RWPE1 (cell line): ENCODE data around the gene VRK2.

Experiments used
- CTCF ChIA-PET: fragments of 350-600 bp; sonication (Branson Sonifier 250); formaldehyde crosslinking; extraction: SDS; loops from one replicate; lab custom pipeline; 2021; lab: Yijun Ruan, JAX
- POLR2A ChIA-PET: fragments of 400-600 bp; formaldehyde crosslinking; extraction: SDS; loops from one replicate; lab custom pipeline; 2020; ENCODE audit warnings: antibody characterized with exemption; ENCODE audit not compliant: low non-redundant PET; lab: Yijun Ruan, JAX
- DNase-seq: peaks from one replicate; pipeline ENCODE4 v3.0.0; 2012; ENCODE audit warnings: low spot score
- H3K27ac ChIP-seq: fragments of 450-650 bp; 2 replicates; pipeline ENCODE4 v1.5.1; 2017
- TF ChIP-seq, protein P1 (sequence below): fragments of 450-650 bp; conservative IDR thresholded peaks from 2 replicates; pipeline ENCODE4 v1.5.1; 2017; ENCODE audit warnings: low read depth, mild to moderate bottlenecking

VRK2 gene

DNA sequence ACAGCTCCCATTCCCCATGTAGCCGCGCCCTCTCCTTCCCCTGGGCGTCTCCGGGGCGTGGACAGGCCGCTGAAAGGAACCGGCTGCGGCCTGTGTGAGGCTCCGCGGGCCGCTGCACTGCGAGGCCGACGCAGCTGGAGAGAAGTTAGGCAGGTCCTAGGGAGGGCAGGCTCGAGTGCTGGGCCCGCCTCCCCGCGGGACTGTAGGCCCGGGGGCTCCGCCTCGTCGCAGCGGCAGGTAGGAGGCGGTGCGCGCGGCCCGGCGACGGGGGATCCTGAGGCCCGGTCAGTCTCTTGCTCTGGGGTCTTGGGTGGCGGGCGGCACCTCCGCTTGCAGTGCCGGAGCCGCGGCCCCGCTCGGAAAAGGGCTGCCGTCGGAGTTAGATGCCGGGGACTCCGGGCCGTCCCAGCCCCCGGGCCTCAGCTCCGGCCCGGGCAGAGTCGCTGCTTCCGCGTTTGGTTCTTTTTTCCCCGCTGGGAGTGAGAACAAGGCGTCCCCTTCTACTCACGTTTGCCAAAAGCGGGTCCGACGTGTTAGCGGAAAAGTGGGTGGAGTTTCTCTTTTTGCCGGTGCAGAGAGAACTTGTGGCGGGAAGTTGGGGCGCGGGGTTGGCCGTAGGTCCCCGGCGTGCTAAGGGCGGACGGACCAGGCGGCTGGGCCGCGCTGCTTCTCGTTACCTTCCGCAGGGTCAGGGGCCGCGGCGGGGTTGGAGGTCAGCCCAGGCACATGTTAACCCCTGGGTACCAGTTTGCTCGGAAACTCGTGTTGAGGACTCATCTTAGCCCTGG, at the start of gene VRK2:
VRK2 (plus strand) TSS at position 222 of the 788 bp plus-strand sequence. CDS start 2,026 bp downstream, outside the sequence.
- CTCF ChIA-PET = interaction anchor here (0.6 kb wide), 1 partner anchor 13 kb away, joined by 5 read pairs; no protein-coding TSS in a partner anchor
- peak within 1 kb of the TSS; percentile 98 for H3K27ac ChIP-seq

DNA sequence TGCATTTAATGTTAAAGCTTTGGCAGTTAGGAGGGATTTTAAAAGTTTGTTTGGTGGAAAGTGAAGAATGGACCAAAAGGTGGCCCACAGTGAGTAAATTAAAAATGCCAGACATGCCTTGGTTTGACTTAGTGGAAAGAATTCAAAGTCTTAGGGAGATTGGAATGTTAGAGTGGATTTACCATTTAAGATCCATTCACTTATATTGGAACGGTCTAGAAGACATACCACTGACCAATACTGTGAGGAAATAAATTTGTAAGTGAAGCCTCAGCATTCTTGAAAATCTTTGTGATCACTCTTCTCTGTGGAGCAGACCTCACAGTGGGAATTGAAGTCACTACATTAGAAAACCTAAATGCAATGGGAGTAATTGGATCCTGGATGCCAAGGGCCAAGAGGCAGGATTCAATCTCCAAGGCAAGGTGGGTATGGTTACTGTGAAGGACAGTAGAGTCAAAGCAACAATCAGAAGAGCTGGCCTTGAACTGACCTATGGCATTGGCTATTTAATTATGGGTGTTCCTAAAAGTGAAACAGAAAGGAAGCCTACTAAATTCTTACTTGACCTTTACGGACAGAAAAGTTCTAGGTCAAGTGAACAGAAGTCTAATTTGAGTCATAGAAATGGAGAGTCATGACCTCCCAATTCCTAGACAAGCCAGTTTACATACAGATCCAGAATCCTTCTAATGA, 40.2 kb upstream of the VRK2 start:
- no peak for DNase-seq
- ChIA-PET POLR2A (no interaction called here), CTCF (no interaction called here)
- no peak overlapping the region for H3K27ac ChIP-seq
- TF ChIP-seq, protein P1, sequence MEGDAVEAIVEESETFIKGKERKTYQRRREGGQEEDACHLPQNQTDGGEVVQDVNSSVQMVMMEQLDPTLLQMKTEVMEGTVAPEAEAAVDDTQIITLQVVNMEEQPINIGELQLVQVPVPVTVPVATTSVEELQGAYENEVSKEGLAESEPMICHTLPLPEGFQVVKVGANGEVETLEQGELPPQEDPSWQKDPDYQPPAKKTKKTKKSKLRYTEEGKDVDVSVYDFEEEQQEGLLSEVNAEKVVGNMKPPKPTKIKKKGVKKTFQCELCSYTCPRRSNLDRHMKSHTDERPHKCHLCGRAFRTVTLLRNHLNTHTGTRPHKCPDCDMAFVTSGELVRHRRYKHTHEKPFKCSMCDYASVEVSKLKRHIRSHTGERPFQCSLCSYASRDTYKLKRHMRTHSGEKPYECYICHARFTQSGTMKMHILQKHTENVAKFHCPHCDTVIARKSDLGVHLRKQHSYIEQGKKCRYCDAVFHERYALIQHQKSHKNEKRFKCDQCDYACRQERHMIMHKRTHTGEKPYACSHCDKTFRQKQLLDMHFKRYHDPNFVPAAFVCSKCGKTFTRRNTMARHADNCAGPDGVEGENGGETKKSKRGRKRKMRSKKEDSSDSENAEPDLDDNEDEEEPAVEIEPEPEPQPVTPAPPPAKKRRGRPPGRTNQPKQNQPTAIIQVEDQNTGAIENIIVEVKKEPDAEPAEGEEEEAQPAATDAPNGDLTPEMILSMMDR = no peak

More for the DNA sequence above, at the start of gene VRK2:
- peak; percentile 88 for DNase-seq
- TF ChIP-seq, protein P1 = peak; percentile 14; the same call in 1 of the 2 replicates
- POLR2A ChIA-PET = interaction anchor here (0.6 kb wide), 1 partner anchor 109 kb away, joined by 6 read pairs; no protein-coding TSS in a partner anchor

DNA sequence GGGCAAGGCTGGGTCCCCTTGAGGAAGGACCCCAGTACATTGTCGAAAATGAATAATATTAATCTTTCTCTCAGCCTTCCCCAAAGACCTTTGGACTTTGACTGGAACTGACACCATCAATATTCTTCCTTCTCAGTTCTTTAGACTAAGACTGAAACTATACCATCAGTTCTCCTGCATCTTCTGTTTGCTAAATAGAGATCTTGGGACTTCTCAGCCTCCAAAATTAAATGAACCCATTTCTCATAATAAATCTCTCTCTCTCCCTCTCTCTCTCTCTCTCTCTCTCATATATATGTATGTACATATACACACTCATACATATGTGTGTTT, 39.7 kb upstream of the VRK2 start:
- TF ChIP-seq, protein P1 = no peak
- no peak for DNase-seq
- POLR2A ChIA-PET = no interaction called here
- CTCF ChIA-PET = no interaction called here
- H3K27ac ChIP-seq = no peak overlapping the region

DNA sequence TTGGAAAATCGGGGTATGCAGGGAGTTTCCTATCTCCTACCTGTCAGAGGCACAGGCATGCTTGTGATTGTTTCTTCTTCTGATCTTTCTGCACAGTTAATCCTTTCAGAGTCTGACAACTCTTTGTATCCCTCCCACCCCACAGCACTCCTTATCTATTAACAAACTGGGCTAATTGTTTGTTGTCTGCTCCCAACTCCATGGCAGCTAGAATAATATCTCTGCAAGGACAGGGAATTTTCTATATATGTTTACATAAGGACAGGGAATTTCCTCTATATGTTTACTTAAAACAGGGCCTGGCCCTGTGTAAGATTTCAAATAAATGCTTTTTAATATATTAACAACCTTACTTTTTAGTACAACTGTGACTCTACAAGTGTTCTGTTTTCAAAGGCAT, 36.0 kb upstream of the VRK2 start:
- ChIA-PET CTCF (no interaction called here), POLR2A (no interaction called here)

DNA sequence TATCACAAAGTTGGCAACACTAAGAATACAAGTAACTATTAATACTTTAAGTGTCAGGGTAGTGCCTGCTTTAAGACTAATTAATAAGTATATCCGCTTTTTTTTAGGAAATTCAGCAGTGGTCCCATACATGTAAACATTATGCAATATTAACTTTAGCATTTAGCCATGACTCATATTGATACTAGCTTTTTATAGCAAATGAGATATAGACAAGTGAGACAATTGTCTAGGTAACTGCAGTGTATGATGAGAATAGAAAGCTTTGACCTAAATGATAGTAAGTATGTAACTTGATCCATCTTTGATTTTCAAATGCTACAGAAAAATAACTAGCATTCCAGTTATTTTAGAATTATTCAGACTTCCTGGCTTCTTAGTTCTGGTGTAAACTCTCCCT, 27.4 kb upstream of the VRK2 start:
- TF ChIP-seq, protein P1 = no peak
- ChIA-PET POLR2A (no interaction called here), CTCF (interaction anchor here (0.6 to 0.7 kb wide), 2 partner anchors 11 to 176 kb away, joined by 3 to 5 read pairs; no protein-coding TSS in a partner anchor)
- no peak overlapping the region for H3K27ac ChIP-seq
- DNase-seq = no peak

More for the DNA sequence above, 36.0 kb upstream of the VRK2 start:
- TF ChIP-seq, protein P1 = no peak
- no peak overlapping the region for H3K27ac ChIP-seq
- no peak for DNase-seq

DNA sequence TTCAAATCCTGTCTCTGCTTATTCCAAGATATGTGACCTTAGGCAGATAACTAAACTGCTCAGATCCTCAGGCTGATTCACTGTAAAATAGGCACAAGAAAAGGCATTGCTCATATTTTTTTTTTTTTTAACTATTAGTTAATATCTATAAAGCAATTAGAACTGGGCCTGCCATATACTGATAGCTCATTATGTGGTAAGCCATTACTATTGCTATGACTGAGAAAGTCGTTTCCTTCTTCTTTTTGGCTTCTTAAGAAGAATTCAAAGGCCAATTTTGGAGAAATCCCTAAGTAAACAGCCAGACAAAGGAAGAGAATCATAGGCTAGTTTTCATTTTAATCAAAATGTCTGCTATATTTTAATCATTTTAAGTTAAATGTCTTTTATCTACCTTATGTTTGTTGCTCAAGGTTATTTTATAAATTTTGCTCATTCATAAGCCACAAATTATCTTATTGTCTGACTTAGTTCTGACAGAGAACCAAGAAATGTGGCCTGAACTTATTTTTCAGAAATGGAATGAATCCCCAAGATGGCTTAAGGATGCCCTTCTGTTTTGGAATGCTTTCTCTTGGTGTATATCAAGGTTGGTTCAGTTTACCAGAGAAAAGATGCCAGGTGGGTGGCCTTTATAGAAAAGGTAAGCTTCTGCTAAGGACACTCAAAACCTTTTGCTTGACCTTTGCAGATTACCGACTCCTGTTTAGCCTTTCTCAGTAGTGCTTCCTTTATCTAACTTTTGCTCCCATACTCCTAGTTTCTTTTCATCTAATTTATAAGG, 21.3 kb upstream of the VRK2 start:
- ChIA-PET POLR2A (no interaction called here), CTCF (no interaction called here)
- TF ChIP-seq, protein P1 = no peak
- DNase-seq = no peak
- H3K27ac ChIP-seq = no peak overlapping the region
